Measurements from ENCODE around the gene LRRC18. TPM values are rescaled to one million over a fixed set of nuclear protein-coding genes. Genes with fewer than 3 reads are reported as not detected.

LRRC18 gene
- total and polyA plus RNA-seq, 4 donors = 1.8 to 4.5 (median 2.7) TPM

DNA sequence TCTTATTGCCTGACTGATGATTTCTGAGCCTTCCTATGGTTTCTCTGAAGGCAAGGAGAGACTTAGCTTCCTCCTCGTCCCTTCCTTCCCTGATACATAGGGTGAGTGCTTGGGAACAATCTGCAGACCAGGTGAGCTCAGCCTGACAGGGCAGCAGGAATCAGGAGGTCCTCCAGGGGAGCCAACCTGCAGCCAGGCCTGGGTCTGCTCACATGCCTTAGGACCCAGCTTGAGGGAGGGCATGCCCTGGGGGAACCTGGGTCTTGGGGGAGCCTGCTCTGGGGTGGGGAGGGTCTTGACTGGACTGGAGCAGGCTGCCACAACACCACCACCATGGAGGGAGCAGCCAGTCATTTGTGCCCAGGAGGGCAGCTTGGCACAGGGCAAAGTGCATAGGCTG, 57.7 kb downstream of the LRRC18 start:
- H3K27ac ChIP-seq (ENCODE audit: low read depth in 1 of 2, low read length in 1 of 2) = no peak overlapping the region
- no peaks in the 10 kb centered on the region for H3K27me3 ChIP-seq (ENCODE audit: control insufficient read depth in 3 of 3, insufficient read depth in 3 of 3, low read length in 2 of 3)
- no peak for DNase-seq
- no peak for TF ChIP-seq CTCF (IDR thresholded peaks at IDR 0.05; ENCODE audit: control extremely low read depth, extremely low read depth)
- no peak for ATAC-seq (ENCODE audit: insufficient read depth, low FRiP score)
- H3K36me3 ChIP-seq (ENCODE audit: control insufficient read depth in 4 of 4, insufficient read depth in 4 of 4, low read length in 4 of 4) = no peaks in the 10 kb centered on the region
- no peaks in the 10 kb centered on the region for H3K9me3 ChIP-seq (ENCODE audit: control insufficient read depth in 4 of 4, insufficient read depth in 3 of 4, low read length in 3 of 4)
- no peak overlapping the region for H3K9ac ChIP-seq (ENCODE audit: insufficient read depth in 1 of 2, low read length in 2 of 2)
- no peak overlapping the region for H3K4me3 ChIP-seq
- WGBS, 2 donors = 88 to 100% methylated on average over 1 of the region's 1 CpG
- peaks cover 0 to 4% (median 2%) of the 10 kb centered on the region in 5 donors for H3K4me1 ChIP-seq (ENCODE audit: control insufficient read depth in 5 of 5, insufficient read depth in 5 of 5, low read length in 5 of 5)

- 63 to 76% methylated on average over 11 of the region's 11 CpGs for WGBS, 2 donors
- ATAC-seq (ENCODE audit: insufficient read depth, low FRiP score) = no peak
- no peaks in the 10 kb centered on the region for H3K27me3 ChIP-seq (ENCODE audit: control insufficient read depth in 3 of 3, insufficient read depth in 3 of 3, low read length in 2 of 3)
Observed at GRCh38 chr10:48880016-48880705, 59.5 kb downstream of the LRRC18 start.

DNA sequence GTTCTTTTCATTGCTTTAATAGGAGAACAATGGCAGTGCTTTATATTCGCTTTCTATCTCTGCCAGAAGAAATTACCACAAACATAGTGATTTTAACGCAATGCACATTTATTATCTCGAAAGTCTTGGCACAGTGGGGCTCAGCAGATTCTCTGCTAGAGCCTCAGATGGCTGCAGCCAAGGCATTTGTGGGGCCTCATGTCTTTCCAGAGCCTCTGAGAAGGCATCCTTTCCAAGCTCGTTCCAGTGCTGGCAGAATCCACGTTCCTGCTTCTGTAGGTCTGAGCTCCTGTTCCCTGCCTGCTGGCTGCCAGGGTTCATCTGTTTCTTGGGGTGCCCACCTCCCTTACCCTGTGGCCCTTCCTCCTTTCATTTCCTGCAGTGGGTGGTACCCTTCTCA, 60.2 kb downstream of the LRRC18 start:
- Histone ChIP-seq H3K4me1 (ENCODE audit: control insufficient read depth in 5 of 5, insufficient read depth in 5 of 5, low read length in 5 of 5) (peaks cover 0 to 6% (median 2%) of the 10 kb centered on the region in 5 donors), H3K36me3 (ENCODE audit: control insufficient read depth in 4 of 4, insufficient read depth in 4 of 4, low read length in 4 of 4) (no peaks in the 10 kb centered on the region), H3K9me3 (ENCODE audit: control insufficient read depth in 4 of 4, insufficient read depth in 3 of 4, low read length in 3 of 4) (peaks cover 0 to 2% (median 0%) of the 10 kb centered on the region in 4 donors), H3K27me3 (ENCODE audit: control insufficient read depth in 3 of 3, insufficient read depth in 3 of 3, low read length in 2 of 3) (no peaks in the 10 kb centered on the region), H3K27ac (ENCODE audit: low read depth in 1 of 2, low read length in 1 of 2) (no peak overlapping the region), H3K4me3 (no peak overlapping the region), H3K9ac (ENCODE audit: insufficient read depth in 1 of 2, low read length in 2 of 2) (no peak overlapping the region)
- DNase-seq (peak in 2 of 3 donors; percentile 6 to 44), ATAC-seq (ENCODE audit: insufficient read depth, low FRiP score) (no peak)
- no peak for TF ChIP-seq CTCF (IDR thresholded peaks at IDR 0.05; ENCODE audit: control extremely low read depth, extremely low read depth)
- WGBS, 2 donors = 75 to 86% methylated on average over 5 of the region's 5 CpGs

More at GRCh38 chr10:48880016-48880705, 59.5 kb downstream of the LRRC18 start:
- no peaks in the 10 kb centered on the region for H3K36me3 ChIP-seq (ENCODE audit: control insufficient read depth in 4 of 4, insufficient read depth in 4 of 4, low read length in 4 of 4)
- H3K27ac ChIP-seq (ENCODE audit: low read depth in 1 of 2, low read length in 1 of 2) = no peak overlapping the region
- DNase-seq = no peak
- no peak overlapping the region for H3K4me3 ChIP-seq
- no peak overlapping the region for H3K9ac ChIP-seq (ENCODE audit: insufficient read depth in 1 of 2, low read length in 2 of 2)
- peaks cover 0 to 2% (median 0%) of the 10 kb centered on the region in 4 donors for H3K9me3 ChIP-seq (ENCODE audit: control insufficient read depth in 4 of 4, insufficient read depth in 3 of 4, low read length in 3 of 4)
- peaks cover 0 to 6% (median 2%) of the 10 kb centered on the region in 5 donors for H3K4me1 ChIP-seq (ENCODE audit: control insufficient read depth in 5 of 5, insufficient read depth in 5 of 5, low read length in 5 of 5)
- no peak for TF ChIP-seq CTCF (IDR thresholded peaks at IDR 0.05; ENCODE audit: control extremely low read depth, extremely low read depth)
